Mesendoderm (in vitro differentiated cells): ENCODE results near the gene RFC4. TPM values are rescaled to one million over a fixed set of nuclear protein-coding genes. Genes with fewer than 3 reads are reported as not detected.
A peak's percentile ranks its signal among the peaks of the same experiment; 100 is the strongest.
"Not testable (repeated sequence)": the region's sequence is repeated elsewhere in the genome, so short reads cannot be mapped to it uniquely, and the experiment has no call there.

ENCODE experiments used
- DNase-seq: peaks from one replicate; pipeline ENCODE4 v3.0.0; 2013
- H2AK5ac ChIP-seq: 2 replicates; pipeline ENCODE4 v1.6.1; 2013; ENCODE audit warnings: low read length, inconsistent platforms
- H2BK120ac ChIP-seq: 2 replicates; pipeline ENCODE4 v1.6.1; 2013; ENCODE audit warnings: low read depth, mild to moderate bottlenecking, low read length, moderate library complexity, mixed read lengths
- H2BK15ac ChIP-seq: replicated peaks from 2 replicates; pipeline ENCODE4 v1.6.1; 2013; ENCODE audit warnings: low read depth, mild to moderate bottlenecking, moderate library complexity
- H2BK5ac ChIP-seq: 2 replicates; pipeline ENCODE4 v1.6.1; 2013; ENCODE audit warnings: low read length, inconsistent platforms
- H3K18ac ChIP-seq: 2 replicates; pipeline ENCODE4 v1.6.1; 2013; ENCODE audit warnings: mild to moderate bottlenecking, low read length, mixed read lengths
- H3K23ac ChIP-seq: one replicate; pipeline ENCODE4 v1.6.1; 2013; ENCODE audit warnings: low read length
- H3K27ac ChIP-seq: 2 replicates; pipeline ENCODE4 v1.5.1; 2013; ENCODE audit warnings: low read depth, mild to moderate bottlenecking, inconsistent platforms, low read length, moderate library complexity
- H3K27me3 ChIP-seq: 2 replicates; pipeline ENCODE4 v1.6.1; 2013; ENCODE audit warnings: low read length, control low read depth, mild to moderate bottlenecking, inconsistent platforms; ENCODE audit not compliant: insufficient read depth, poor library complexity
- H3K36me3 ChIP-seq: 2 replicates; pipeline ENCODE4 v1.6.1; 2013; ENCODE audit warnings: low read length, inconsistent platforms; ENCODE audit not compliant: control insufficient read depth, insufficient read depth
- H3K4ac ChIP-seq: one replicate; pipeline ENCODE4 v1.6.1; 2013; ENCODE audit warnings: low read depth, mild to moderate bottlenecking, low read length, moderate library complexity
- H3K4me1 ChIP-seq: 2 replicates; pipeline ENCODE4 v1.6.1; 2013; ENCODE audit warnings: low read depth, low read length, inconsistent platforms; ENCODE audit not compliant: control insufficient read depth
- H3K4me2 ChIP-seq: 2 replicates; pipeline ENCODE4 v1.6.1; 2013; ENCODE audit warnings: low read length
- H3K4me3 ChIP-seq: 2 replicates; pipeline ENCODE4 v1.5.1; 2013; ENCODE audit warnings: mild to moderate bottlenecking, low read length
- H3K56ac ChIP-seq: one replicate; pipeline ENCODE4 v1.6.1; 2013; ENCODE audit warnings: low read length
- H3K79me1 ChIP-seq: 2 replicates; pipeline ENCODE4 v1.6.1; 2013; ENCODE audit warnings: low read length, inconsistent platforms
- H3K79me2 ChIP-seq: 2 replicates; pipeline ENCODE4 v1.6.1; 2013; ENCODE audit warnings: mild to moderate bottlenecking, low read length; ENCODE audit not compliant: control insufficient read depth, insufficient read depth
- H3K9ac ChIP-seq: 2 replicates; pipeline ENCODE4 v1.6.1; 2013; ENCODE audit warnings: low read length, inconsistent platforms
- H4K5ac ChIP-seq: one replicate; pipeline ENCODE4 v1.6.1; 2013; ENCODE audit warnings: low read length
- H4K8ac ChIP-seq: one replicate; pipeline ENCODE4 v1.6.1; 2013; ENCODE audit warnings: low read depth, mild to moderate bottlenecking, control low read depth, low read length, moderate library complexity
- WGBS: extraction: QIAGEN DNeasy Blood & Tissue Kit; methylation state at CpG from one replicate; pipeline ENCODE4 v1.1.7; 2013; ENCODE audit warnings: low lambda C conversion rate, missing lambda C conversion rate; ENCODE audit not compliant: insufficient coverage; ENCODE audit errors: extremely low coverage; 5-methylcytosine and 5-hydroxymethylcytosine counted together
- polyA plus RNA-seq, 2 experiments: library from polyadenylated mRNA; stranded (reverse); fragments of 200-250 nt; gene quantifications; one replicate each; pipeline ENCODE4 v1.2.3, GENCODE V29; 2013

Gene RFC4
- 79.0 TPM for polyA plus RNA-seq (2013, experiment 1 of 2)
- 77.1 TPM for polyA plus RNA-seq (2013, experiment 2 of 2)

GRCh38 chr3:186806089-186807055, at the start of gene RFC4:
TSS of gene RFC4 (minus strand) at chr3:186806482. CDS start at chr3:186804713, 1,769 bp downstream.
- Histone ChIP-seq H4K8ac (peak within 1 kb of the TSS; percentile 43), H3K79me1 (peaks cover 2% of the 10 kb centered on the region), H2BK15ac (no peak within 1 kb of the TSS), H3K4me2 (peak within 1 kb of the TSS; percentile 73), H3K9ac (peak within 1 kb of the TSS; percentile 96), H4K5ac (peak within 1 kb of the TSS; percentile 81), H3K27me3 (no peaks in the 10 kb centered on the region), H3K79me2 (peaks cover 9% of the 10 kb centered on the region), H2AK5ac (peak within 1 kb of the TSS; percentile 35), H3K4me3 (peak within 1 kb of the TSS; percentile 84), H3K18ac (peak within 1 kb of the TSS; percentile 31), H3K23ac (no peak within 1 kb of the TSS), H3K36me3 (no peaks in the 10 kb centered on the region), H2BK120ac (no peak within 1 kb of the TSS), H3K56ac (peak within 1 kb of the TSS; percentile 98), H3K27ac (peak within 1 kb of the TSS; percentile 14), H3K4ac (peak within 1 kb of the TSS; percentile 93), H2BK5ac (peak within 1 kb of the TSS; percentile 86), H3K4me1 (peaks cover 3% of the 10 kb centered on the region)
- DNase-seq = peak; percentile 88
- WGBS = no CpG with 5 or more reads among the region's 70 CpGs

GRCh38 chr3:186854954-186855353, 48.7 kb upstream of the RFC4 start:
- H3K4me1 ChIP-seq = no peaks in the 10 kb centered on the region
- H3K27me3 ChIP-seq = no peaks in the 10 kb centered on the region
- no peak overlapping the region for H2AK5ac ChIP-seq
- DNase-seq = no peak
- no peak overlapping the region for H3K27ac ChIP-seq
- H2BK120ac ChIP-seq = no peak overlapping the region
- no peak overlapping the region for H4K5ac ChIP-seq
- no peak overlapping the region for H3K18ac ChIP-seq
- H3K9ac ChIP-seq = no peak overlapping the region
- H3K4me3 ChIP-seq = no peak overlapping the region
- H2BK15ac ChIP-seq = no peak overlapping the region
- H3K79me1 ChIP-seq = no peaks in the 10 kb centered on the region
- H4K8ac ChIP-seq = no peak overlapping the region
- H3K4me2 ChIP-seq = no peak overlapping the region
- no peak overlapping the region for H3K23ac ChIP-seq
- H3K4ac ChIP-seq = no peak overlapping the region
- H2BK5ac ChIP-seq = no peak overlapping the region
- no peaks in the 10 kb centered on the region for H3K79me2 ChIP-seq
- WGBS = no CpG with 5 or more reads among the region's 1 CpG
- H3K36me3 ChIP-seq = no peaks in the 10 kb centered on the region
- H3K56ac ChIP-seq = no peak overlapping the region

- H2AK5ac ChIP-seq = no peak overlapping the region
- H4K8ac ChIP-seq = no peak overlapping the region
- no peak overlapping the region for H3K4me2 ChIP-seq
- WGBS = no CpG with 5 or more reads among the region's 8 CpGs
- H3K56ac ChIP-seq = no peak overlapping the region
- H4K5ac ChIP-seq = no peak overlapping the region
- H3K4me3 ChIP-seq = no peak overlapping the region
- no peaks in the 10 kb centered on the region for H3K79me2 ChIP-seq
- no peak overlapping the region for H3K23ac ChIP-seq
- DNase-seq = no peak
- no peak overlapping the region for H3K18ac ChIP-seq
- H3K79me1 ChIP-seq = no peaks in the 10 kb centered on the region
- H3K27me3 ChIP-seq = no peaks in the 10 kb centered on the region
- H3K4ac ChIP-seq = no peak overlapping the region
- no peak overlapping the region for H2BK15ac ChIP-seq
- no peak overlapping the region for H2BK5ac ChIP-seq
- no peaks in the 10 kb centered on the region for H3K4me1 ChIP-seq
- H3K9ac ChIP-seq = no peak overlapping the region
- no peak overlapping the region for H3K27ac ChIP-seq
- H3K36me3 ChIP-seq = no peaks in the 10 kb centered on the region
- no peak overlapping the region for H2BK120ac ChIP-seq
Measured at GRCh38 chr3:186854146-186854545, 47.9 kb upstream of the RFC4 start.

GRCh38 chr3:186852994-186853393, 46.7 kb upstream of the RFC4 start:
- Histone ChIP-seq H2BK15ac (no peak overlapping the region), H3K79me2 (no peaks in the 10 kb centered on the region), H3K4me2 (no peak overlapping the region), H3K4ac (no peak overlapping the region), H3K18ac (no peak overlapping the region), H3K4me1 (no peaks in the 10 kb centered on the region), H3K4me3 (no peak overlapping the region), H2BK120ac (no peak overlapping the region), H4K8ac (no peak overlapping the region), H3K27ac (no peak overlapping the region), H3K23ac (no peak overlapping the region), H2BK5ac (no peak overlapping the region), H3K36me3 (no peaks in the 10 kb centered on the region), H4K5ac (no peak overlapping the region), H3K27me3 (no peaks in the 10 kb centered on the region), H3K56ac (no peak overlapping the region), H2AK5ac (no peak overlapping the region), H3K79me1 (no peaks in the 10 kb centered on the region), H3K9ac (no peak overlapping the region)
- WGBS = no CpG with 5 or more reads among the region's 6 CpGs
- no peak for DNase-seq

- no CpG with 5 or more reads among the region's 3 CpGs for WGBS
- H3K36me3 ChIP-seq, H2BK5ac ChIP-seq: not testable (repeated sequence)
Measured at GRCh38 chr3:186851835-186852234, 45.6 kb upstream of the RFC4 start.

More at GRCh38 chr3:186851835-186852234, 45.6 kb upstream of the RFC4 start:
- not testable (repeated sequence) for H3K4me1 ChIP-seq, H3K18ac ChIP-seq, H3K56ac ChIP-seq, H2BK120ac ChIP-seq, H3K4me2 ChIP-seq, H2AK5ac ChIP-seq, H4K5ac ChIP-seq, H3K4me3 ChIP-seq, H3K27me3 ChIP-seq, H3K23ac ChIP-seq, H4K8ac ChIP-seq, H3K27ac ChIP-seq, DNase-seq, H2BK15ac ChIP-seq, H3K4ac ChIP-seq, H3K79me2 ChIP-seq, H3K79me1 ChIP-seq, H3K9ac ChIP-seq
